Lung (tissue), 12 donors: ENCODE measurements around the gene TBL2. TPM values are rescaled to one million over a fixed set of nuclear protein-coding genes. Genes with fewer than 3 reads are reported as not detected.
"Not testable (repeated sequence)": the region's sequence is repeated elsewhere in the genome, so short reads cannot be mapped to it uniquely, and the experiment has no call there.

Experiments
- ATAC-seq: fragments of 200-7000 bp; cut with Tn5 transposase; one replicate; pipeline ENCODE4 v1.9.1; 2020; ENCODE audit warnings: moderate number of reproducible peaks; ENCODE audit not compliant: insufficient read depth, low FRiP score
- DNase-seq, 3 donors: peaks; one replicate each; pipeline ENCODE4 v3.0.0-alpha.2; 2013 to 2017
- H3K27ac ChIP-seq, 2 donors: one replicate each; pipeline ENCODE4 v1.5.1; 2013; ENCODE audit warnings: mild to moderate bottlenecking in 2 of 2, moderate library complexity in 2 of 2, control low read depth in 1 of 2, inconsistent platforms in 1 of 2, low read depth in 1 of 2, low read length in 1 of 2
- H3K27me3 ChIP-seq, 3 donors: one replicate each; pipeline ENCODE4 v1.5.1; 2013; ENCODE audit warnings: low read length in 2 of 3; ENCODE audit not compliant: control insufficient read depth in 3 of 3, insufficient read depth in 3 of 3
- H3K36me3 ChIP-seq, 4 donors: one replicate each; pipeline ENCODE4 v1.5.1; 2013; ENCODE audit warnings: low read length in 4 of 4, mild to moderate bottlenecking in 1 of 4, moderate library complexity in 1 of 4; ENCODE audit not compliant: control insufficient read depth in 4 of 4, insufficient read depth in 4 of 4
- H3K4me1 ChIP-seq, 5 donors: one replicate each; pipeline ENCODE4 v1.5.1; 2013; ENCODE audit warnings: low read length in 5 of 5, mild to moderate bottlenecking in 2 of 5, moderate library complexity in 1 of 5; ENCODE audit not compliant: control insufficient read depth in 5 of 5, insufficient read depth in 5 of 5
- H3K4me3 ChIP-seq: one replicate; pipeline ENCODE4 v1.5.1; 2013; ENCODE audit warnings: mild to moderate bottlenecking, control low read depth, moderate library complexity
- H3K9ac ChIP-seq, 2 donors: one replicate each; pipeline ENCODE4 v1.5.1; 2013; ENCODE audit warnings: low read length in 2 of 2, control low read depth in 1 of 2; ENCODE audit not compliant: insufficient read depth in 1 of 2
- H3K9me3 ChIP-seq, 4 donors: one replicate each; pipeline ENCODE4 v1.5.1; 2013; ENCODE audit warnings: low read length in 3 of 4, mild to moderate bottlenecking in 1 of 4, moderate library complexity in 1 of 4; ENCODE audit not compliant: control insufficient read depth in 4 of 4, insufficient read depth in 3 of 4
- WGBS, 2 donors: extraction: QIAGEN DNeasy Blood & Tissue Kit; methylation state at CpG; one replicate each; pipeline ENCODE4 v1.1.7; 2013; 5-methylcytosine and 5-hydroxymethylcytosine counted together
- polyA plus RNA-seq, 2 donors: library from polyadenylated mRNA; stranded (reverse); fragments of 200-250 nt; gene quantifications; one replicate each; pipeline ENCODE4 v1.2.1, GENCODE V29; 2013
- total RNA-seq, 2 donors: library from RNA; depleted of rRNA in 1 of 2; stranded (reverse); fragments of >200 nt in 1 of 2; gene quantifications; one replicate each; pipeline ENCODE4 v1.2.1, GENCODE V29; 2014 to 2021
- TF ChIP-seq, protein P1 (sequence below): IDR thresholded peaks from 2 replicates; pipeline ENCODE4 v1.5.1; 2012; ENCODE audit warnings: mild to moderate bottlenecking; ENCODE audit errors: control extremely low read depth, extremely low read depth
- donor health status: control.
- donor health status: control.
- donor health status: Bipolar disorder and iron deficiency.
- donor health status: healthy.
- donor health status: DM: yes; HTN: yes; CAD: no.

The TBL2 gene
- total and polyA plus RNA-seq, 4 donors = 12.8 to 49.2 (median 43.9) TPM

DNA sequence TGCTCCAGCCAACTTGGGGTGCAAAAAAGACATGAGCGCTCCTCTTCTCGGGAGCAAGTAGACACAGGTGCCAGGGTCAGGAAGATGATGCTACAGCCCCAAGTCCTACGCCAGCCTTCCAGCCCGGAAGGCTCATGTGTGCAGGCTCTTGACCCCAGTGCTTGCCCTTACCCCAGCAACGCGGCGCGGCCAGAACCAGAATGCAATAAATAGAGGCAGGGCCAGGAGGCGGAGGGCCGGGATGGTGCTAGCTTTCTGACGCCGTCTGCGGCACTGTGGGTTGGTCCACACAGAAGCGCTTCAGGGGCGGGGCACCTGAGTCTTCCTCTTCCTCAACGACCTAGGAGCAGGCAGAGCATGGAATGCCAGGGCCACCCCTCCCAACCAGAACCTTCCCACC lies 41.3 kb downstream of the TBL2 start:
- Histone ChIP-seq H3K27me3 (no peaks in the 10 kb centered on the region), H3K27ac (no peak overlapping the region), H3K4me1 (no peaks in the 10 kb centered on the region), H3K9me3 (no peaks in the 10 kb centered on the region), H3K36me3 (peaks cover 25 to 45% (median 27%) of the 10 kb centered on the region in 4 donors), H3K4me3 (no peak overlapping the region), H3K9ac (no peak overlapping the region)
- 93 to 95% methylated on average over 16 of the region's 16 CpGs for WGBS, 2 donors
- TF ChIP-seq, protein P1, sequence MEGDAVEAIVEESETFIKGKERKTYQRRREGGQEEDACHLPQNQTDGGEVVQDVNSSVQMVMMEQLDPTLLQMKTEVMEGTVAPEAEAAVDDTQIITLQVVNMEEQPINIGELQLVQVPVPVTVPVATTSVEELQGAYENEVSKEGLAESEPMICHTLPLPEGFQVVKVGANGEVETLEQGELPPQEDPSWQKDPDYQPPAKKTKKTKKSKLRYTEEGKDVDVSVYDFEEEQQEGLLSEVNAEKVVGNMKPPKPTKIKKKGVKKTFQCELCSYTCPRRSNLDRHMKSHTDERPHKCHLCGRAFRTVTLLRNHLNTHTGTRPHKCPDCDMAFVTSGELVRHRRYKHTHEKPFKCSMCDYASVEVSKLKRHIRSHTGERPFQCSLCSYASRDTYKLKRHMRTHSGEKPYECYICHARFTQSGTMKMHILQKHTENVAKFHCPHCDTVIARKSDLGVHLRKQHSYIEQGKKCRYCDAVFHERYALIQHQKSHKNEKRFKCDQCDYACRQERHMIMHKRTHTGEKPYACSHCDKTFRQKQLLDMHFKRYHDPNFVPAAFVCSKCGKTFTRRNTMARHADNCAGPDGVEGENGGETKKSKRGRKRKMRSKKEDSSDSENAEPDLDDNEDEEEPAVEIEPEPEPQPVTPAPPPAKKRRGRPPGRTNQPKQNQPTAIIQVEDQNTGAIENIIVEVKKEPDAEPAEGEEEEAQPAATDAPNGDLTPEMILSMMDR = no peak
- DNase-seq (no peak), ATAC-seq (no peak)

DNA sequence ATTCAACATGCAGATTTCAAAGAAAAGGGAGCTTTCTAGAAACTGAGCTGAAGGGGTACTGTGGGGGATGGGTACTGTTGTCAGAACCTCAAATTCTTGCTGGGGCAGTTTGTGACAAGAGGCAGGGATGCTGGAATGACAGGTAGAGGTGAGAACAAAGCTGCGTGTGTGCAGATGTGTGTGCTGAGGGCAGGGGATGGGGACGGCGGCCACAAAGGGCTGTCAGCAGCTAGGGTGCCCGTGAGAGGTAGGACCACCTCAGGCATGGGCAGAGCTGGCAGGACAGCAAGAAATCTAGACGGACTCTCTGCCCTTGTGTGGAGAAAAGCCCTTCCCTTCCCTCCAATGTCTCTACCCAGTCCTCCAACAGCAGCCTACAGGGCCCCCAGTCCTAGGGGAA lies 41.9 kb downstream of the TBL2 start:
- Histone ChIP-seq H3K27ac (no peak overlapping the region), H3K9ac (no peak overlapping the region), H3K9me3 (no peaks in the 10 kb centered on the region), H3K4me1 (no peaks in the 10 kb centered on the region), H3K27me3 (no peaks in the 10 kb centered on the region), H3K4me3 (no peak overlapping the region), H3K36me3 (peaks cover 25 to 40% (median 27%) of the 10 kb centered on the region in 4 donors)
- ATAC-seq = no peak
- DNase-seq = no peak
- TF ChIP-seq, protein P1 = no peak
- WGBS, 2 donors = 82 to 89% methylated on average over 5 of the region's 5 CpGs

DNA sequence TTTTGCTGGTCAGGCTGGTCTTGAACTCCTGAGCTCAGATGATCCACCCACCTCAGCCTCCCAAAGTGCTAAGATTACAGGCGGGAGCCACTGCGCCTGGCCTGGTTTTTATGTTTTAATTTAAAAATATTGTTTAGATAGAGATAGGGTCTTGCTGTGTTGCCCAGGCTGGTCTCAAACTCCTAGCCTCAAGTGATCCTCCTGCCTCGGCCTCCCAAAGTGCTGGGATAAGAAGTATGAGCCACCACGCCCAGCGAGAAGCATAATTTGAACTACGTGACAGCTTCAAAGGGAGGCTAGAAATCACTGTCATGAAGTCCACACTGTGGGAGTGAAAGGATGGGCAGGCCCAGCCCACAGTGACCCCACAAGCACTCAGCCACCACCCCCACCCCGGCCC lies 42.5 kb downstream of the TBL2 start:
- peaks cover 23 to 40% (median 27%) of the 10 kb centered on the region in 4 donors for H3K36me3 ChIP-seq
- H3K27ac ChIP-seq, H3K9ac ChIP-seq, H3K4me1 ChIP-seq, H3K27me3 ChIP-seq, ATAC-seq, H3K9me3 ChIP-seq, DNase-seq, H3K4me3 ChIP-seq: not testable (repeated sequence)
- 95 to 98% methylated on average over 7 of the region's 7 CpGs for WGBS, 2 donors

DNA sequence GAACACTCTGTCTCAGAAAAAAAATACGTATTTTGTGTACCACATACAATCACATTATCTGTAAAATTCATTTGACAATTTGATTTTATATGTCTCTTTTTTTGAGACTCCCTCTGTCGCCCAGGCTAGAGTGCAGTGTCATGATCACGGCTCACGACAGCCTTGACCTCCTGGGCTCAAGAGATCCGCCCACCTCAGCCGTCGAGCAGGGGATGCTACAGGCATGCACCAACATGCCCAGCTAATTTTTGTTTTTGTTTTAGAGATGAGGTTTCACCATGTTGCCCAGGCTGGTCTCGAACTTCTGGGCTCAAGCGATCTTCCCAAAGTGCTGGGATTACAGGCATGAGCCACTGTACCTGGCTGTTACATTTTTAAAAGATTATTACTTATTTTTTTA lies 44.6 kb downstream of the TBL2 start:
- no peaks in the 10 kb centered on the region for H3K9me3 ChIP-seq
- ATAC-seq (no peak), DNase-seq (no peak)
- H3K4me3 ChIP-seq = no peak overlapping the region
- no peaks in the 10 kb centered on the region for H3K27me3 ChIP-seq
- TF ChIP-seq, protein P1 = no peak
- no peaks in the 10 kb centered on the region for H3K4me1 ChIP-seq
- no peak overlapping the region for H3K27ac ChIP-seq
- 87 to 88% methylated on average over 9 of the region's 9 CpGs for WGBS, 2 donors
- H3K9ac ChIP-seq = no peak overlapping the region
- H3K36me3 ChIP-seq = peaks cover 12 to 27% (median 15%) of the 10 kb centered on the region in 4 donors
